ENCODE results near the gene MACC1.

MACC1 gene

GRCh38 chr7:20144801-20145200 lies 72.4 kb downstream of the MACC1 start:
- no peak for DNase-seq (ENCODE audit: low read depth)
- TF ChIP-seq CTCF (IDR thresholded peaks at IDR 0.05; ENCODE audit: control insufficient read depth, insufficient read depth, low read depth, low read length, missing control alignments): no peak
- H3K4me3 ChIP-seq (ENCODE audit: control insufficient read depth, low read depth, low read length): no peak overlapping the region

- no peak for DNase-seq (ENCODE audit: low read depth)
- H3K4me3 ChIP-seq (ENCODE audit: control insufficient read depth, low read depth, low read length): no peak overlapping the region
- TF ChIP-seq CTCF (IDR thresholded peaks at IDR 0.05; ENCODE audit: control insufficient read depth, insufficient read depth, low read depth, low read length, missing control alignments): no peak
Measured at GRCh38 chr7:20141666-20142065, 75.5 kb downstream of the MACC1 start.

DNA sequence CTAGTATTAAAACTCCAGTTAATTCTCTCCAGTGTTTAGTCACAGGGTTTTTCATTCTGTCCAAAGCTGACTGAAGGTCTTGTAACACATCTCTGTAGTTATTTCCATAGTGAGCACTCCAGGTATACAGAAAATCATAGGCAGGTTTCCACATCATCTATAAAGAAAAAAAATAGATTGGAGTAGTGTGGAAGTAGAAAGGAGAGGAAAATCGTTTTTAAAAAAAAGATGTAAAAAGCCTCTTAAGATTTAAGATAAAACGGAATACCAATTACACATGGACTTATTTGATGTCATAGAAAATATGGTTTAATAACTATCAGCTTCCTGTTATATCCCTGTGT lies 76.2 kb downstream of the MACC1 start:
- H3K4me3 ChIP-seq (ENCODE audit: control insufficient read depth, low read depth, low read length): no peak overlapping the region
- no peak for TF ChIP-seq CTCF (IDR thresholded peaks at IDR 0.05; ENCODE audit: control insufficient read depth, insufficient read depth, low read depth, low read length, missing control alignments)
- DNase-seq (ENCODE audit: low read depth): no peak

- DNase-seq (ENCODE audit: low read depth): no peak
- H3K4me3 ChIP-seq (ENCODE audit: control insufficient read depth, low read depth, low read length): no peak overlapping the region
- no peak for TF ChIP-seq CTCF (IDR thresholded peaks at IDR 0.05; ENCODE audit: control insufficient read depth, insufficient read depth, low read depth, low read length, missing control alignments)
Measured at GRCh38 chr7:20140291-20141001, 76.7 kb downstream of the MACC1 start.

- no peak for TF ChIP-seq CTCF (IDR thresholded peaks at IDR 0.05; ENCODE audit: control insufficient read depth, insufficient read depth, low read depth, low read length, missing control alignments)
- no peak for DNase-seq (ENCODE audit: low read depth)
Measured at GRCh38 chr7:20136647-20137046, 80.5 kb downstream of the MACC1 start.

GRCh38 chr7:20133803-20134202 lies 83.4 kb downstream of the MACC1 start:
- no peak for DNase-seq (ENCODE audit: low read depth)
- no peak for TF ChIP-seq CTCF (IDR thresholded peaks at IDR 0.05; ENCODE audit: control insufficient read depth, insufficient read depth, low read depth, low read length, missing control alignments)
- H3K4me3 ChIP-seq (ENCODE audit: control insufficient read depth, low read depth, low read length): no peak overlapping the region

More at GRCh38 chr7:20136647-20137046, 80.5 kb downstream of the MACC1 start:
- no peak overlapping the region for H3K4me3 ChIP-seq (ENCODE audit: control insufficient read depth, low read depth, low read length)
